Liver (tissue), 3 donors: Measurements from ENCODE around the gene MMP14.

Experiments used
- EGR1 ChIP-seq, 2 donors: IDR thresholded peaks; 2 replicates each; pipeline ENCODE4 v1.6.1; 2016 to 2018; ENCODE audit warnings: antibody characterized with exemption in 2 of 2, low read depth in 2 of 2
- FOXA1 ChIP-seq: IDR thresholded peaks from 2 replicates; pipeline ENCODE4 v1.6.1; 2016; ENCODE audit warnings: antibody characterized with exemption
- GABPA ChIP-seq, 2 donors: IDR thresholded peaks in 1 of 2; conservative IDR thresholded peaks in 1 of 2; 2 replicates each; pipeline ENCODE4 v1.6.1; 2016; ENCODE audit warnings: antibody characterized with exemption in 2 of 2, mild to moderate bottlenecking in 1 of 2, moderate library complexity in 1 of 2
- JUND ChIP-seq, 2 donors: IDR thresholded peaks; 2 replicates each; pipeline ENCODE4 v1.6.1; 2016; ENCODE audit warnings: antibody characterized with exemption in 2 of 2
- MAX ChIP-seq: IDR thresholded peaks from 2 replicates; pipeline ENCODE4 v1.6.1; 2016; ENCODE audit warnings: antibody characterized with exemption
- RAD21 ChIP-seq, 2 donors: IDR thresholded peaks; 2 replicates each; pipeline ENCODE4 v1.6.1; 2016; ENCODE audit warnings: antibody characterized with exemption in 2 of 2, mild to moderate bottlenecking in 2 of 2
- REST ChIP-seq: IDR thresholded peaks from 2 replicates; pipeline ENCODE4 v1.6.1; 2016; ENCODE audit warnings: antibody characterized with exemption, mild to moderate bottlenecking
- YY1 ChIP-seq: IDR thresholded peaks from 2 replicates; pipeline ENCODE4 v1.6.1; 2016; ENCODE audit warnings: antibody characterized with exemption, mild to moderate bottlenecking
- TF ChIP-seq, protein P1 (sequence below): fragments of 150-350 bp; IDR thresholded peaks from 2 replicates; pipeline ENCODE4 v1.5.1; 2017; ENCODE audit warnings: improper control_type of control experiment, low read depth, low read length; ENCODE audit not compliant: missing input control
- donor health status: healthy.
- donor health status: healthy.

DNA sequence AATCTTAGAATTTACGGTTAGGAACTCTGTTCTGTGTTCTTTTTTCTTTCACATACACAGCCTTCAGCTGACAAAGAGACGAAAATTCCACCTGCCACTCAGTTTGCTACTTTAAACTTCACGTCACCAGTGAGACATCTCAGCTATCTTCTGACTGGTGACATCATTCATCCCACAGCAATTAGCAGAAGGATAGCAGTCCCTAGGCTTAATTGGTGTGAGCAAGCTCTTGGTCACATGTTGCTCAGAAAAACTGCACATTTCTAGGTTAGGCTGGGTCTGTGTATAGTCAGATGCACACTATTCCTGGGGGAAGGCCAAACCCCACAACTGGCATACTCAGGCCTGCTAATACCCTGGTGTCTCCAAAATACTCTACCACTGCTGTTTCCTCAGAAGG, 45.1 kb upstream of the MMP14 start:
- TF ChIP-seq, protein P1, sequence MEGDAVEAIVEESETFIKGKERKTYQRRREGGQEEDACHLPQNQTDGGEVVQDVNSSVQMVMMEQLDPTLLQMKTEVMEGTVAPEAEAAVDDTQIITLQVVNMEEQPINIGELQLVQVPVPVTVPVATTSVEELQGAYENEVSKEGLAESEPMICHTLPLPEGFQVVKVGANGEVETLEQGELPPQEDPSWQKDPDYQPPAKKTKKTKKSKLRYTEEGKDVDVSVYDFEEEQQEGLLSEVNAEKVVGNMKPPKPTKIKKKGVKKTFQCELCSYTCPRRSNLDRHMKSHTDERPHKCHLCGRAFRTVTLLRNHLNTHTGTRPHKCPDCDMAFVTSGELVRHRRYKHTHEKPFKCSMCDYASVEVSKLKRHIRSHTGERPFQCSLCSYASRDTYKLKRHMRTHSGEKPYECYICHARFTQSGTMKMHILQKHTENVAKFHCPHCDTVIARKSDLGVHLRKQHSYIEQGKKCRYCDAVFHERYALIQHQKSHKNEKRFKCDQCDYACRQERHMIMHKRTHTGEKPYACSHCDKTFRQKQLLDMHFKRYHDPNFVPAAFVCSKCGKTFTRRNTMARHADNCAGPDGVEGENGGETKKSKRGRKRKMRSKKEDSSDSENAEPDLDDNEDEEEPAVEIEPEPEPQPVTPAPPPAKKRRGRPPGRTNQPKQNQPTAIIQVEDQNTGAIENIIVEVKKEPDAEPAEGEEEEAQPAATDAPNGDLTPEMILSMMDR: no peak
- TF ChIP-seq JUND (IDR thresholded peaks at IDR 0.05): no peak
- no peak for TF ChIP-seq GABPA (IDR thresholded peaks at IDR 0.05 in 1 of 2, conservative IDR thresholded peaks at IDR 0.05 in 1 of 2)
- TF ChIP-seq REST: no peak
- no peak for TF ChIP-seq EGR1 (IDR thresholded peaks at IDR 0.05; ENCODE audit: low read depth in 2 of 2)
- no peak for TF ChIP-seq RAD21 (IDR thresholded peaks at IDR 0.05)
- no peak for TF ChIP-seq FOXA1
- TF ChIP-seq YY1: no peak
- no peak for TF ChIP-seq MAX
